H1 (cell line): ENCODE results near the gene SNRK. TPM values are rescaled to one million over a fixed set of nuclear protein-coding genes. Genes with fewer than 3 reads are reported as not detected.

Experiments
- CTCF ChIA-PET: fragments of 300-600 bp; sonication (Branson Sonifier 250); formaldehyde crosslinking; loops from one replicate; lab custom pipeline; 2021; ENCODE audit not compliant: partially characterized antibody; lab: Charles Lee
- POLR2A ChIA-PET: fragments of 300-600 bp; sonication (Branson Sonifier 250); formaldehyde crosslinking; loops from one replicate; lab custom pipeline; 2021; ENCODE audit warnings: inconsistent platforms; ENCODE audit not compliant: partially characterized antibody; lab: Charles Lee
- DNase-seq, 2 experiments: peaks; one replicate each; pipeline versions ENCODE4 v3.0.0 to v3.0.0-alpha.2; 2010 to 2022; ENCODE audit warnings: low spot score in 2 of 2, low read depth in 1 of 2, mixed read lengths in 1 of 2
- FAIRE-seq: peaks from 2 replicates; lab custom pipeline; 2011; peaks lifted over from hg19 to GRCh38; lab: Jason Lieb, UNC
- H2AFZ ChIP-seq: 2 replicates; pipeline ENCODE4 v1.8.1; 2012; ENCODE audit warnings: low read length, inconsistent platforms
- H2AK5ac ChIP-seq: 2 replicates; pipeline ENCODE4 v1.6.1; 2013; ENCODE audit warnings: low read depth, low read length
- H2BK120ac ChIP-seq: replicated peaks from 2 replicates; pipeline ENCODE3; 2013; ENCODE audit warnings: low read depth, low read length, inconsistent platforms
- H2BK12ac ChIP-seq: 2 replicates; pipeline ENCODE4 v1.6.1; 2013; ENCODE audit warnings: low read depth, low read length
- H2BK15ac ChIP-seq: 2 replicates; pipeline ENCODE4 v1.6.1; 2013; ENCODE audit warnings: low read length
- H2BK20ac ChIP-seq: 2 replicates; pipeline ENCODE4 v1.6.1; 2013; ENCODE audit warnings: low read length
- H2BK5ac ChIP-seq: 2 replicates; pipeline ENCODE4 v1.6.1; 2013; ENCODE audit warnings: low read depth, low read length
- H3K14ac ChIP-seq: 2 replicates; pipeline ENCODE4 v1.6.1; 2013; ENCODE audit warnings: inconsistent platforms; ENCODE audit not compliant: insufficient read length
- H3K18ac ChIP-seq: 2 replicates; pipeline ENCODE4 v1.6.1; 2013; ENCODE audit warnings: low read length; ENCODE audit errors: extremely low read depth
- H3K23ac ChIP-seq: 2 replicates; pipeline ENCODE4 v1.6.1; 2013; ENCODE audit warnings: inconsistent platforms; ENCODE audit not compliant: insufficient read length
- H3K23me2 ChIP-seq: 2 replicates; pipeline ENCODE4 v1.6.1; 2013; ENCODE audit warnings: low read depth, low read length
- H3K27ac ChIP-seq: 2 replicates; pipeline ENCODE4 v1.6.1; 2011; ENCODE audit warnings: low read depth, low read length, inconsistent platforms
- H3K27me3 ChIP-seq, 4 experiments: replicated peaks in 1 of 4; 1 replicate in 1 of 4; 2 replicates in 3 of 4; pipeline versions ENCODE4 v1.6.1 to v1.8.1; 2011 to 2013; ENCODE audit warnings: low read length in 3 of 4, mild to moderate bottlenecking in 3 of 4, inconsistent platforms in 2 of 4, mixed read lengths in 2 of 4, moderate library complexity in 1 of 4; ENCODE audit not compliant: control insufficient read depth in 3 of 4, insufficient read depth in 3 of 4; ENCODE audit errors: extremely low read depth in 1 of 4
- H3K36me3 ChIP-seq, 4 experiments: 2 replicates each; pipeline versions ENCODE4 v1.6.1 to v1.8.1; 2011 to 2013; ENCODE audit warnings: mild to moderate bottlenecking in 4 of 4, low read length in 3 of 4, moderate library complexity in 2 of 4, control low read depth in 1 of 4, inconsistent platforms in 1 of 4; ENCODE audit not compliant: insufficient read depth in 4 of 4, control insufficient read depth in 2 of 4
- H3K4ac ChIP-seq: replicated peaks from 2 replicates; pipeline ENCODE3; 2013; ENCODE audit warnings: low read length, low read depth, mixed read lengths, inconsistent platforms; ENCODE audit not compliant: insufficient read length
- H3K4me1 ChIP-seq, 4 experiments: replicated peaks in 1 of 4; 1 replicate in 1 of 4; 2 replicates in 3 of 4; pipeline versions ENCODE4 v1.6.1 to v1.8.1; 2011 to 2013; ENCODE audit warnings: low read length in 3 of 4, inconsistent platforms in 2 of 4, mixed read lengths in 1 of 4; ENCODE audit not compliant: insufficient read depth in 4 of 4, control insufficient read depth in 3 of 4
- H3K4me2 ChIP-seq, 2 experiments: 2 replicates each; pipeline versions ENCODE4 v1.6.1 to v1.8.1; 2011 to 2013; ENCODE audit warnings: low read depth in 2 of 2, low read length in 2 of 2, control low read depth in 1 of 2, inconsistent platforms in 1 of 2, mild to moderate bottlenecking in 1 of 2; ENCODE audit not compliant: insufficient read depth in 1 of 2
- H3K4me3 ChIP-seq, 4 experiments: fragments of 200-600, 300-600 bp in 1 of 4; sonication (generic), shearing (Covaris generic), sonication (Bioruptor Twin) in 1 of 4; 2 replicates each; pipeline versions ENCODE4 v1.5.1 to v1.8.1; 2011 to 2016; ENCODE audit warnings: low read length in 4 of 4, low read depth in 3 of 4, control low read depth in 2 of 4, inconsistent platforms in 2 of 4, mild to moderate bottlenecking in 2 of 4, mixed read lengths in 1 of 4, moderate library complexity in 1 of 4; ENCODE audit not compliant: insufficient read depth in 2 of 4; ENCODE audit errors: extremely low read depth in 1 of 4
- H3K56ac ChIP-seq: replicated peaks from 2 replicates; pipeline ENCODE3; 2013; ENCODE audit warnings: low read depth, mild to moderate bottlenecking, mixed read lengths, low read length, inconsistent platforms; ENCODE audit not compliant: insufficient read length
- H3K79me1 ChIP-seq: 2 replicates; pipeline ENCODE4 v1.6.1; 2013; ENCODE audit warnings: low read depth, low read length, control low read depth
- H3K79me2 ChIP-seq, 2 experiments: 2 replicates each; pipeline versions ENCODE4 v1.6.1 to v1.8.1; 2012 to 2013; ENCODE audit warnings: low read length in 2 of 2, mild to moderate bottlenecking in 2 of 2, inconsistent platforms in 1 of 2; ENCODE audit not compliant: insufficient read depth in 2 of 2, control insufficient read depth in 1 of 2
- H3K9ac ChIP-seq, 4 experiments: replicated peaks in 1 of 4; 1 replicate in 1 of 4; 2 replicates in 3 of 4; pipeline versions ENCODE4 v1.6.1 to v1.8.1; 2011 to 2013; ENCODE audit warnings: low read depth in 3 of 4, low read length in 3 of 4, control low read depth in 2 of 4, mild to moderate bottlenecking in 2 of 4, moderate library complexity in 2 of 4, inconsistent platforms in 1 of 4; ENCODE audit errors: extremely low read depth in 1 of 4
- H3K9me3 ChIP-seq, 2 experiments: 2 replicates each; pipeline versions ENCODE4 v1.6.1 to v1.8.1; 2012 to 2013; ENCODE audit warnings: mild to moderate bottlenecking in 2 of 2, moderate library complexity in 2 of 2, control low read depth in 1 of 2, inconsistent platforms in 1 of 2, low read depth in 1 of 2, low read length in 1 of 2, mixed read lengths in 1 of 2; ENCODE audit not compliant: insufficient read depth in 2 of 2
- H4K20me1 ChIP-seq, 2 experiments: replicated peaks in 1 of 2; 2 replicates each; pipeline versions ENCODE3 to v1.8.1; 2011 to 2013; ENCODE audit warnings: inconsistent platforms in 2 of 2, low read length in 2 of 2, mild to moderate bottlenecking in 1 of 2; ENCODE audit not compliant: insufficient read depth in 2 of 2, control insufficient read depth in 1 of 2
- H4K5ac ChIP-seq: 2 replicates; pipeline ENCODE4 v1.6.1; 2013; ENCODE audit warnings: low read length, low read depth, mixed read lengths, inconsistent platforms; ENCODE audit not compliant: insufficient read length
- H4K8ac ChIP-seq: 2 replicates; pipeline ENCODE4 v1.8.0; 2013; ENCODE audit warnings: mild to moderate bottlenecking, moderate library complexity, low read length, inconsistent platforms; ENCODE audit not compliant: insufficient read depth; ENCODE audit errors: extremely low read depth
- H4K91ac ChIP-seq: replicated peaks from 2 replicates; pipeline ENCODE3; 2013; ENCODE audit warnings: low read length, mixed read lengths, inconsistent platforms; ENCODE audit not compliant: insufficient read length
- CREB1 ChIP-seq: IDR thresholded peaks from 2 replicates; pipeline ENCODE4 v1.6.1; 2012; ENCODE audit warnings: inconsistent platforms
- FOSL1 ChIP-seq: IDR thresholded peaks from 2 replicates; pipeline ENCODE4 v1.6.1; 2011; ENCODE audit warnings: mild to moderate bottlenecking, low read depth, low read length, moderate library complexity; ENCODE audit not compliant: insufficient read depth
- HDAC6 ChIP-seq: IDR thresholded peaks from one replicate; pipeline ENCODE4 v1.7.1; 2012; ENCODE audit warnings: low read depth, mild to moderate bottlenecking, inconsistent platforms, low read length, moderate library complexity
- JUN ChIP-seq: IDR thresholded peaks from 2 replicates; pipeline ENCODE4 v1.6.1; 2011; ENCODE audit warnings: low read depth, mild to moderate bottlenecking, improper control_type of control experiment, low read length
- JUND ChIP-seq: IDR thresholded peaks from 2 replicates; pipeline ENCODE4 v1.6.1; 2011; ENCODE audit warnings: mild to moderate bottlenecking, improper control_type of control experiment, low read length
- PHF8 ChIP-seq: fragments of 200-600 bp; sonication (generic); conservative IDR thresholded peaks from 2 replicates; pipeline ENCODE4 v1.7.1; 2012; ENCODE audit warnings: low read depth, mild to moderate bottlenecking, inconsistent platforms, low read length, moderate library complexity
- SIN3A ChIP-seq, 2 experiments: IDR thresholded peaks in 1 of 2; conservative IDR thresholded peaks in 1 of 2; 2 replicates each; pipeline ENCODE4 v1.6.1; 2011 to 2012; ENCODE audit warnings: low read length in 2 of 2, improper control_type of control experiment in 1 of 2, low read depth in 1 of 2, mild to moderate bottlenecking in 1 of 2
- TBP ChIP-seq: IDR thresholded peaks from 2 replicates; pipeline ENCODE4 v1.6.1; 2011; ENCODE audit warnings: low read depth, low read length, improper control_type of control experiment
- USF2 ChIP-seq: IDR thresholded peaks from 2 replicates; pipeline ENCODE4 v1.6.1; 2011; ENCODE audit warnings: low read length, improper control_type of control experiment
- YY1 ChIP-seq: IDR thresholded peaks from 2 replicates; pipeline ENCODE4 v1.6.1; 2011; ENCODE audit warnings: low read depth, mild to moderate bottlenecking, low read length
- ZNF274 ChIP-seq: IDR thresholded peaks from 2 replicates; pipeline ENCODE4 v1.7.0; 2012; ENCODE audit warnings: low read length, borderline replicate concordance; ENCODE audit errors: extremely low read depth
- WGBS, 2 experiments: shearing (Covaris generic) in 1 of 2; methylation state at CpG; one replicate each; pipeline versions ENCODE4 v1.1.6 to v1.1.7; 2013 to 2015; ENCODE audit warnings: low lambda C conversion rate in 2 of 2, mixed read lengths in 2 of 2, inconsistent platforms in 1 of 2, low coverage in 1 of 2, missing lambda C conversion rate in 1 of 2; ENCODE audit not compliant: insufficient replicate concordance in 2 of 2, insufficient coverage in 1 of 2, insufficient read length in 1 of 2; ENCODE audit errors: extremely low coverage in 1 of 2, missing lambda C conversion rate in 1 of 2; 5-methylcytosine and 5-hydroxymethylcytosine counted together
- polyA plus RNA-seq, 7 experiments: library from polyadenylated mRNA; depleted of rRNA in 3 of 7; stranded (reverse) in 5 of 7; unstranded in 2 of 7; fragments of >200 nt in 5 of 7; fragments of 200-250 nt in 2 of 7; gene quantifications; 1 replicate in 5 of 7; 2 replicates in 1 of 7; 4 replicates in 1 of 7; pipeline versions ENCODE4 v1.2.1 to v1.2.3, GENCODE V29; 2011 to 2013; ENCODE audit warnings: missing spikeins in 2 of 7, mixed read lengths in 2 of 7
- total RNA-seq: library from RNA; stranded (reverse); fragmentation: NEBNext Ultra II Directional; extraction: Animal tissue kit (Norgen Biotek cat#: 25700); gene quantifications from 2 replicates; pipeline ENCODE4 v1.2.1, GENCODE V29; 2021

The SNRK gene
- total and polyA plus RNA-seq, 2 of the 8 experiments (the other 6 are each of a cell fraction or from before 2014, with no cell fraction given) = 4.4 to 11.7 TPM

DNA sequence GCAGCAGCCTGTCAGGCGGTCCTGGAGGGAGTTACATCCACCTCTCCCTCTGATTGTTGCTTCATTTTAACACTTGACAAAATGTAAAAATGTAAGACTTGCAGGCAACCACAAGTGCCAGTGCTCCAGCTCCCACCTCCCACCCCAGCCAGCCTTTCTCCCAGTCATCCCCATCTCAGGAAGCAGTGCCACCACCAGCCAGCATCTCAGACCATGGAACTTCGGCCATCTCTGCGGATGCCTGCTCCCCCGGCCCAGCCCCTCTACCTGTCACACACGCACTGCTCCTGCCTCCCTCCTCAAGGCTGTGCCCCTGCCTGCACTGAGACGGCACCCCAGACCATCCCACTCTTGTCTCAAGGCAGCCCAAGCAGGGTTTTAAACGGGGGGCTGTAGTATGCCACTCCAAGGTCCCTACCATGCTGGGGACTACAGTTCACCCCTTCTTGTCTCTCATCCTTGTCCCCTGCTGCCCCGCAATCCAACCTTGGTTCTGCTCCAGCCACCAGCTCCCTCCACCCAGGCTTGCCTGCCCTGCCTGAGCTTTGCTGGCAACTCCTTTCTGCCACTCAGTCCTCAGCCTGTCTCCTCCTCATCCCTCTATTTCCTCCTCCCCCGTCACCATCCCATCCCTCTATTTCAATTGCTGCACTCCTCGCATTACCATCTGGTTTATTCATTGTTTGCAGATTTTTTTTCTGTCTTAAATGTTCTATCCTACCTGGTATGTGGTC lies 85.8 kb downstream of the SNRK start:
- H3K4me2 ChIP-seq = peak overlapping the region; percentile 22 to 30; a peak in 3 of 4 replicates
- no peak overlapping the region for H3K14ac ChIP-seq
- ChIA-PET POLR2A (interaction anchor here (0.8 to 1.1 kb wide), 3 partner anchors 10 to 13 kb away, joined by 3 to 4 read pairs (median 3); no protein-coding TSS in a partner anchor), CTCF (interaction anchor here (0.9 to 1.0 kb wide), 2 partner anchors 35 to 149 kb away, joined by 3 to 5 read pairs; no protein-coding TSS in a partner anchor)
- peak overlapping the region; percentile 59 for H4K91ac ChIP-seq
- H3K23ac ChIP-seq = no peak overlapping the region
- H3K27me3 ChIP-seq = no peaks in the 10 kb centered on the region
- no peak overlapping the region for H4K5ac ChIP-seq
- peak overlapping the region; percentile 81; the same call in 1 of the 2 replicates for H2BK5ac ChIP-seq
- no peaks in the 10 kb centered on the region for H3K23me2 ChIP-seq
- H3K4me1 ChIP-seq = peaks cover 0 to 17% (median 5%) of the 10 kb centered on the region in 4 experiments; a peak in 6 of 7 replicates
- no peak overlapping the region for H3K4ac ChIP-seq
- H3K79me1 ChIP-seq = peaks cover 3% of the 10 kb centered on the region; the same call in 1 of the 2 replicates
- peaks cover 0 to 2% of the 10 kb centered on the region in 2 experiments for H4K20me1 ChIP-seq
- peak overlapping the region; percentile 60; the same call in 1 of the 2 replicates for H3K18ac ChIP-seq
- WGBS, 2 experiments = 74% methylated on average over 10 of the region's 10 CpGs; no CpG with 5 or more reads in 1 of the 2 experiments
- no peak overlapping the region for H4K8ac ChIP-seq
- no peak overlapping the region for H2BK120ac ChIP-seq
- no peak overlapping the region for H3K9ac ChIP-seq
- H3K4me3 ChIP-seq = no peak overlapping the region
- DNase-seq (no peak), FAIRE-seq (no peak)
- H2BK15ac ChIP-seq = 0 out of 2 replicates have a peak overlapping the region, but pooled peaks have one; percentile 61
- H3K27ac ChIP-seq = no peak overlapping the region
- no peak overlapping the region for H2AFZ ChIP-seq
- H2BK20ac ChIP-seq = 0 out of 2 replicates have a peak overlapping the region, but pooled peaks have one; percentile 48
- H2AK5ac ChIP-seq = no peak overlapping the region
- no peaks in the 10 kb centered on the region for H3K36me3 ChIP-seq
- H3K79me2 ChIP-seq = no peaks in the 10 kb centered on the region
- no peaks in the 10 kb centered on the region for H3K9me3 ChIP-seq
- no peak overlapping the region for H3K56ac ChIP-seq
- H2BK12ac ChIP-seq = peak overlapping the region; percentile 80
- no peak for TF ChIP-seq JUND
- no peak for TF ChIP-seq TBP
- no peak for TF ChIP-seq PHF8
- no peak for TF ChIP-seq YY1
- no peak for TF ChIP-seq USF2
- no peak for TF ChIP-seq ZNF274
- no peak for TF ChIP-seq JUN
- no peak for TF ChIP-seq FOSL1
- TF ChIP-seq SIN3A (conservative IDR thresholded peaks at IDR 0.05 in 1 of 2, IDR thresholded peaks at IDR 0.05 in 1 of 2; ENCODE audit: low read depth in 1 of 2, low read length in 2 of 2) = no peak
- TF ChIP-seq CREB1 = no peak
- TF ChIP-seq HDAC6 = no peak
